AG09309 (cell line): ENCODE measurements around the gene GNA15.
"Not testable (repeated sequence)": the region's sequence is repeated elsewhere in the genome, so short reads cannot be mapped to it uniquely, and the experiment has no call there.

ENCODE experiments used
- DNase-seq: peaks from one replicate; pipeline ENCODE4 v3.0.0-alpha.2; 2010; ENCODE audit warnings: low read depth
- H3K4me3 ChIP-seq: 2 replicates; pipeline ENCODE4 v1.5.1; 2011; ENCODE audit warnings: mild to moderate bottlenecking, low read depth, low read length, moderate library complexity; ENCODE audit not compliant: control insufficient read depth
- TF ChIP-seq, protein P1 (sequence below): IDR thresholded peaks from 2 replicates; pipeline ENCODE4 v1.5.1; 2011; ENCODE audit warnings: mild to moderate bottlenecking, low read depth, low read length, inconsistent platforms; ENCODE audit not compliant: insufficient read depth, control insufficient read depth; ENCODE audit errors: missing control alignments

Gene GNA15, protein sequence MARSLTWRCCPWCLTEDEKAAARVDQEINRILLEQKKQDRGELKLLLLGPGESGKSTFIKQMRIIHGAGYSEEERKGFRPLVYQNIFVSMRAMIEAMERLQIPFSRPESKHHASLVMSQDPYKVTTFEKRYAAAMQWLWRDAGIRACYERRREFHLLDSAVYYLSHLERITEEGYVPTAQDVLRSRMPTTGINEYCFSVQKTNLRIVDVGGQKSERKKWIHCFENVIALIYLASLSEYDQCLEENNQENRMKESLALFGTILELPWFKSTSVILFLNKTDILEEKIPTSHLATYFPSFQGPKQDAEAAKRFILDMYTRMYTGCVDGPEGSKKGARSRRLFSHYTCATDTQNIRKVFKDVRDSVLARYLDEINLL

DNA sequence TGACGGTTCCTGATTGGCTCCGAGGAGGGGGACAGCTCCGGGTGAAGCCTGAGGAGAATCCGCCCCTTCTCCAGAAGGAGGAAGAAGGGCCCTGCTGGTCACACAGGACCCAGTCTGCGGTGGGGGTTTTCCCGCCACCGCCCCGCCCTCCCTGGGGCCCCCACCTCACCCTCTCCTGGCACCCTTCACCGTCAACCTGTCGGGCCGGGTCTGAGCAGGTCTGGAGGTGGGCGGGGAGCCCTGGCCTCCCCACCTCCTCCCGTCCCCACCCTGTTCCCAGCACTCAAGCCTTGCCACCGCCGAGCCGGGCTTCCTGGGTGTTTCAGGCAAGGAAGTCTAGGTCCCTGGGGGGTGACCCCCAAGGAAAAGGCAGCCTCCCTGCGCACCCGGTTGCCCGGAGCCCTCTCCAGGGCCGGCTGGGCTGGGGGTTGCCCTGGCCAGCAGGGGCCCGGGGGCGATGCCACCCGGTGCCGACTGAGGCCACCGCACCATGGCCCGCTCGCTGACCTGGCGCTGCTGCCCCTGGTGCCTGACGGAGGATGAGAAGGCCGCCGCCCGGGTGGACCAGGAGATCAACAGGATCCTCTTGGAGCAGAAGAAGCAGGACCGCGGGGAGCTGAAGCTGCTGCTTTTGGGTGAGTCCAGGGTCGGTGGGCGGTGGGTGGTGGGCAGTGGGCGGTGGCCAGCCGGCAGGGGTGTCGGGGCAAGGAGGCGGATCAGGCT lies at the start of gene GNA15:
Gene GNA15, plus strand, starts transcription at position 73 of the 723 bp plus-strand sequence. Its CDS starts 418 bp downstream, at position 491.
- DNase-seq: no peak
- TF ChIP-seq, protein P1, sequence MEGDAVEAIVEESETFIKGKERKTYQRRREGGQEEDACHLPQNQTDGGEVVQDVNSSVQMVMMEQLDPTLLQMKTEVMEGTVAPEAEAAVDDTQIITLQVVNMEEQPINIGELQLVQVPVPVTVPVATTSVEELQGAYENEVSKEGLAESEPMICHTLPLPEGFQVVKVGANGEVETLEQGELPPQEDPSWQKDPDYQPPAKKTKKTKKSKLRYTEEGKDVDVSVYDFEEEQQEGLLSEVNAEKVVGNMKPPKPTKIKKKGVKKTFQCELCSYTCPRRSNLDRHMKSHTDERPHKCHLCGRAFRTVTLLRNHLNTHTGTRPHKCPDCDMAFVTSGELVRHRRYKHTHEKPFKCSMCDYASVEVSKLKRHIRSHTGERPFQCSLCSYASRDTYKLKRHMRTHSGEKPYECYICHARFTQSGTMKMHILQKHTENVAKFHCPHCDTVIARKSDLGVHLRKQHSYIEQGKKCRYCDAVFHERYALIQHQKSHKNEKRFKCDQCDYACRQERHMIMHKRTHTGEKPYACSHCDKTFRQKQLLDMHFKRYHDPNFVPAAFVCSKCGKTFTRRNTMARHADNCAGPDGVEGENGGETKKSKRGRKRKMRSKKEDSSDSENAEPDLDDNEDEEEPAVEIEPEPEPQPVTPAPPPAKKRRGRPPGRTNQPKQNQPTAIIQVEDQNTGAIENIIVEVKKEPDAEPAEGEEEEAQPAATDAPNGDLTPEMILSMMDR: no peak
- no peak within 1 kb of the TSS for H3K4me3 ChIP-seq

DNA sequence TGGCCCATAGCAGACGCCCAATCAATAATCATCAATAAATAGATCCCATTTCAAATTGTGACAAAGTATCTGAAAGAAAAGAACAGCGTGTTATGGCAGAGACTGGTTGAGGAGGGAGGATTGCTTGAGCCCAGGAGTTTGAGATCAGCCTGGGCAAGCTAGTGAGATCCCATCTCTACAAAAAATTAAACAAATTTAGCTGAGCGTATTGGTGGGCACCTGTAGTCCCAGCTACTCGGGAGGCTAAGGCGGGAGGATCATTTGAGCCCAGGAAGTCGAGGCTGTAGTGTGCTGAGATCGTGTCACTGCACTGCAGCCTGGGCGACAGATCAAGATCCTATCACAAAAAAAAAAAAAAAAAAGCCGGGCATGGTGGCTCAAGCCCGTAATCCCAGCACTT lies 48.1 kb upstream of the GNA15 start:
- no peak overlapping the region for H3K4me3 ChIP-seq
- DNase-seq: no peak
- TF ChIP-seq, protein P1: no peak

DNA sequence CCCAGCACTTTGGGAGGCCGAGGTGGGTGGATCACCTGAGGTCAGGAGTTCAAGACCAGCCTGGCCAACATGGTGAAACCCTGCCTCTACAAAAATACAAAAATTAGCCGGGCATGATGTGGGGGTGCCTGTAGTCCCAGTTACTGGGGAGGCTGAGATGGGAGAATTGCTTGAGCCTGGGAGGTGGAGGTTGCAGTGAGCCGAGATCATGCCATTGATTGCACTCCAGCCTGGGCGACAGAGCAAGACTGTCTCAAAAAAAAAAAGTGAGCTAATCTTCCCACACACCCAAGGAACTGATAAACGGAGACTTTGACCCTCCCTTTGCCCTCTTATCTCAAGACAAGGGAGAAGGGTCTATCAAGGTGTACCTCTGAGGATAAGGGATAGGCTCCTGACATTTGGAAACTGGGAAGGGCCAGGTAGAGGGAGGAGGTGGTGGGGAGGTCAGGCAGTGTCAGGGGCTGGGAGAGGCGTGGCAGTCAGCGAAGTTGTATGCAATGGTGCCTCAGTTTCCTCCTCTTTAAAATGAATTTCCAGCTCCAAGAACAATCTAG lies 46.5 kb upstream of the GNA15 start:
- H3K4me3 ChIP-seq, DNase-seq: not testable (repeated sequence)

DNA sequence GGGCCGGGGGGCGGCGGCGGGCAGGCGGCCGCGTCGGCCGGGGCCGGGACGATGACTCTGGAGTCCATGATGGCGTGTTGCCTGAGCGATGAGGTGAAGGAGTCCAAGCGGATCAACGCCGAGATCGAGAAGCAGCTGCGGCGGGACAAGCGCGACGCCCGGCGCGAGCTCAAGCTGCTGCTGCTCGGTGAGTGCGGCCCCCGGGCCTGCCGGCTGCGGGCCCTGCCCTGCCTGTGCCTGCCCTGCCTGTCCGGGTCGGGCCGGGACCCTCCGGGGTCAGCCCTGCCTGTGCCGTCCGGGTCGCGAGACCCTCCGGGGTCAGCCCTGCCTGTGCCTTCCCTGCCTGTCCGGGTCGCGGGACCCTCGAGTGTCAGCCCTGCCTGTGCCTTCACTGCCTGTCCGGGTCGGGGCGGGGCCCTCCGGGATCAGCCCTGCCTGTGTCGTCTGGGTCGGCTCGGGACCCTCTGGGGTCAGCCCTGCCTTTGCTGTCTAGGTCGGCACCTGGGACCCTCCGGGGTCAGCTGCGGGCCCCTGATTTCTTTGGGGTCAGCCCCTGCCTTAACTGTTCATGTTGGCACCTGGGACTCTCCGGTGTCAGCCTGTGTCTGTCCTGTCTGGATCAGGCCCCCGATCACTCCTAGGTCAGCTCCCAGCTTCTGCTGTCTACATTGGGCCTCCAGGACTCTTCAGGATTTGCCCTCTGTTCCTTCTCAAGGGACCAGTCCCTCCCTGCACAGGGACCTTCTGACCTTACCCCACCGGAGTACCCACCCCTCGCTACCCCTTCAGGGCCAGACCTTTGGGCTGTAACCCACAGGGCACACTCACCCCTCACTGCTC lies 41.0 kb upstream of the GNA15 start:
- no peak for DNase-seq
- TF ChIP-seq, protein P1: no peak
- peak overlapping the region; percentile 68 for H3K4me3 ChIP-seq

DNA sequence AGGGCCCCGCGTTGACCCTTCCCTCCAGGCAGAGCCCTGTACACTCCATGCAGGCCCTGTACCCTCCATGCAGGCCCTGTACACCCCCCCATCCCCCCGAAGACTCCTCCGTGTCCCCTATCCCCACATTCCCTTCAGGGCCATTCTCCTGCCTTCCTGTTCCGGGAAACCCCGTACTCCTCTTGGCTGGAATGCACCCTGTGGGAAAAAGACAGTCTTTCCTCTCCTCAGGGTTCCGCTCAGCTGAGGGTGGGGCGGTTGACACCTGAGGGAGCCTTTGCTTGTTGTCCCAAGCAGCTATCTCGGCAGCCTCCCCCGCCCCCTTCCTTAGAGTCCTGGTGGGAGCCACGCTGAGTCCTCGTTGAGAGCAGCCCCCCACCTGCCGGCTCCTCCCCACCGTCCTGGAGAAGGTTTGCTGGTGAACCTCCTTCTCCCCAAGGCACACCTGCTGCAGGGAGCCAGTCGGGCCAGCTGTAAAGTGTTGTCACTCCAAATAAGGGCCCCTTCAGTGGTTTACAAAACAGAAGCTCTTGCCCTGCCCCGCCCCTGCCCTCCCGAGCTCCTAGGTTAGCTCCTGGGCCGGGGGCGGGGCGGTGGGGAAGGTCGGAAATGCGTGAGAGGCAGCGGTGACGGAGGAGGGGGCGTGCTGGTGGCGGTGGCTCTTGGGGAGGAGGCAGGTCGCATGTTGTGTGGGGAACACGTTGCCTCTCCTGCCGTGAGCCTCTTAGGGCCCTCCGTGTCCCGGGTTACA lies 40.2 kb upstream of the GNA15 start:
- TF ChIP-seq, protein P1: no peak
- H3K4me3 ChIP-seq: peak overlapping the region; percentile 68
- no peak for DNase-seq

DNA sequence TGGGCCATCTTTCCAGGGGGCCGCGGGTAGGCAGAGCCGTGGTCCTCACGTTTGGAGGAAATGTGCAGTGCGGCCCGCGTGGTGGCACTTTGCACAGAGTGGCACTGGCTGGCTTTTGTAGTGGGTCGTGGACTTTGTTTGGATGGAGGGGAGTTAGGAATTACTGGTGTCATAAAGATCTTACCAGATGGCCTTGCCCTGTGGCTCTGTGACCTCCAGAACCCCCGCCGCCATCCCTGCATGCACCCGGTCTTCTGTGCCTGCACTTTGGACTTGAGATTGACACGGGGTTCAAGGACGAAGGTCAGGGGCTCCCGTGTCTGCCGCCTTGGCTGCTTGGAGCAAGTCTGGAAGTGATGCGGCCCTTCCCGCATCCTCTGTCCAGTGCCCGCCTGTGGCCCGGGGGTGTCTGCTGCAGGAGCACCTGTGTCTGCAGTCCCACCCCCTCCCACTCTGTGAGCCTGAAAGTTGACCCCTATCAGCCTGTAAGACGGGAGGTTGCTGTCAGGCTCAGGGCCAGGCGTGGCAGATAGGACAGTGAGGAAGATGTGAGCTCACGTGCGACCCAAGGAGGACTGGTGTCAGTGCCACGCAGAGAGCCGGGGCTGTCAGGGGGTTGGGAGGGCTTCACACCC lies 39.4 kb upstream of the GNA15 start:
- peak overlapping the region; percentile 68 for H3K4me3 ChIP-seq
- TF ChIP-seq, protein P1: no peak
- DNase-seq: no peak
